RWPE1 (cell line): ENCODE results near the gene FBXO47.

Experiments
- CTCF ChIA-PET: fragments of 350-600 bp; sonication (Branson Sonifier 250); formaldehyde crosslinking; extraction: SDS; loops from one replicate; lab custom pipeline; 2021; lab: Yijun Ruan, JAX
- POLR2A ChIA-PET: fragments of 400-600 bp; formaldehyde crosslinking; extraction: SDS; loops from one replicate; lab custom pipeline; 2020; ENCODE audit warnings: antibody characterized with exemption; ENCODE audit not compliant: low non-redundant PET; lab: Yijun Ruan, JAX
- DNase-seq: peaks from one replicate; pipeline ENCODE4 v3.0.0; 2012; ENCODE audit warnings: low spot score
- H3K27ac ChIP-seq: fragments of 450-650 bp; 2 replicates; pipeline ENCODE4 v1.5.1; 2017
- CTCF ChIP-seq: fragments of 450-650 bp; conservative IDR thresholded peaks from 2 replicates; pipeline ENCODE4 v1.5.1; 2017; ENCODE audit warnings: low read depth, mild to moderate bottlenecking

Gene FBXO47

GRCh38 chr17:39012725-39013124, 45.5 kb upstream of the FBXO47 start:
- no peak for TF ChIP-seq CTCF
- POLR2A ChIA-PET, result no interaction called here
- CTCF ChIA-PET, result no interaction called here
- H3K27ac ChIP-seq, result no peak overlapping the region
- DNase-seq, result no peak

DNA sequence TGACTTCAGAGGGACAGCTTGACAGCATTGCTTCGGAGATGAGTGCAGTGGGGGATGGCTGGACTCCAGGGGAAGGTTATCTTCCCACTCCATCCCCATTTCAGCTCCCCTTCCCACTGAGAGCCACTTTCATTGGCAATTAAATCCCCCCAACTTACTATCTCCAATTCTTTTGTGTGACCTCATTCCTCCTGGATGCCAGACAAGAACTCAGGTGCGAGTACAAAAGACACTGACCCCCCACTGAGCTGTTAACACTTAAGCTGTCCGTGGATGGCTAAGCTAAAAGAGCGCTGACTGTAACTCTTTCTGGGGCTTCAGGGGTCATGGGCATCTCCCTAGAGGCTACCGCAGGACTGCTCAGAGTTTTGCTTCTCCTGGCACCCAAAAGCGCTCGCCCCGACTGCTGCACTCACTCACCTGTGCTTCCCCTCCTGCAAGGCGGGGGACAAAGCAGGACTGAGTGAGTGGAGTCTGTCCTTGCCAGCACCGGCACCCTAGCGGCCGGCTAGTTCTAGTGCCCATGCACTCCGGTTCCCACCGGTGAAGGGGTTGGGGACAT, 44.8 kb upstream of the FBXO47 start:
- ChIA-PET POLR2A (no interaction called here), CTCF (no interaction called here)
- TF ChIP-seq CTCF, result no peak
- no peak overlapping the region for H3K27ac ChIP-seq
- no peak for DNase-seq

DNA sequence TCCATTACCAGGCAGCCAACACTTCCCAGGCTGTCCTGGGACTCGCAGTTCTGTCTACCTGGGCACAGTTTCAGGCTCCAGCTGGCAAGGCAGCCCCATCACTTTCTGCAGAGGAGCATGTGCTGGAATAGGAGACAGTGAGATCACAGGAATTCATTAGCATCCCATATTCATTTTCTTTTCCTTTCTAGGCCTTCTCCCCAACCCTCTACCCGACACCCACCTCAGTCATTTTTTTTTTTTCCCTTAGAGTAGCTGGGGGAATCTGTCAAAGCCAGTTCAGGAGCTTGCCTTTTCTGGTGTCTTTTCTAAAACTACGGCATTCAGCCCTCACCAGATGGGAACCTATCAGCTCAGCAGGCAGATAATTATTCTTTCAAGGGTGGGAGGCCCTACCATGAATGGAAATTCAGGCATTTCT, 42.4 kb upstream of the FBXO47 start:
- H3K27ac ChIP-seq, result no peak overlapping the region
- POLR2A ChIA-PET, result interaction anchor here (0.6 kb wide), 1 partner anchor 15 kb away, joined by 4 read pairs; no protein-coding TSS in a partner anchor
- CTCF ChIA-PET, result interaction anchor here (1.0 kb wide), 1 partner anchor 144 kb away, joined by 6 read pairs; no protein-coding TSS in a partner anchor
- DNase-seq, result no peak
- TF ChIP-seq CTCF, result no peak

DNA sequence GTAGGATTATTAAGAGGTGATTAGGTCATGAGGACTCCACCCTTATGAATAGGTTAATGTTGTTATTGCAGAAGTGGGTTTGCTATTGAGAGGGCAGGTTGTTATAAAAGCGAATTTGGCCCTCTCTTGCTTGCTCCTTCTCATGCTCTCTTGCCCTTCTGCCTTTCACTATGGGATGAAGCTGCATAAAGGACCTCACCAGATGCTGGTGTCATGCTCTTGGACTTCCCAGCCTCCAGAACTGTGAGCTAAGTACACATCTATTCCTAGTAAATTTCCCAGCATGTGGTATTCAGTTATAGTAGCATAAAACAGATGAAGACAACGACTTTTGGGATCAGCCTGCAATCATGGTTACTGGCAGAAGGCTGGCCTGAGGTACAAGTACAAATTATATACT, 41.4 kb upstream of the FBXO47 start:
- ChIA-PET CTCF (interaction anchor here (0.6 kb wide), 1 partner anchor 17 kb away, joined by 3 read pairs; no protein-coding TSS in a partner anchor), POLR2A (no interaction called here)
- no peak for DNase-seq
- no peak overlapping the region for H3K27ac ChIP-seq
- TF ChIP-seq CTCF, result no peak

DNA sequence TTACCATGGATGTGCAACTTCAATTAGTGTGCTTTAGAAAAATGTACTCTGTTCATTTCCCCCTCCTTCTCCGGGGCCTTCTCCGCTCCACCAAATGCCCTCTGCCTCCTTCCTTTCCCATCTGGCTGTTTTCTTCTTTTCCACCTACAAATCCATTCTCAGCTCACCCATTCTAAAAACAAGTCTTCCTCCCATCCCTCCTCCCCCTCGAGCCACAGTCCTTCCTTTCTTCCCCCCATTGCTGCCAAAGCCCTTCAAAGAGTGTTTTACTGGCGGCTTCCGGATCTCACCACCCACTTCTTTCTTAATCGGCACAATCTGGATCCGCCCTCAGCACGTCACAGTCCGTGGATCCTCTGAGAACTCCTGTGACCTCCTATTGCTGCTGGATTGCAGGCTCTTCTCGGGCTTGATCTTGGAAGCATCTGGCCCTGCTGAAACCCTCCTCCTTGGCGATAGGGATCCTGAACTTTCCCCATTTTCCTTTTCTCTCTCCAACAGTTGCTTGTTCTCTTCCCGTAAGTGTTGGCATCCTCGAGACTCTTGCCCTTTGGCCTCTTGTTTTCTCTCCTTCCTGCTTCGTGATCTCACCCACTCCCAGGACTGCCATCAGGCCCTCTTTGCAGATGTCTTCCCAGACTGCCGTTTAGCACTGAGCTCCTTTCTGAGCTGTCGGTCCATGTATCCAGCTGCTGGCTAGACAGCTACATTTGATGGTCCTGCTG, 36.0 kb upstream of the FBXO47 start:
- no peak overlapping the region for H3K27ac ChIP-seq
- ChIA-PET CTCF (no interaction called here), POLR2A (no interaction called here)
- DNase-seq, result no peak
- no peak for TF ChIP-seq CTCF

GRCh38 chr17:39001703-39002637, 34.8 kb upstream of the FBXO47 start:
- ChIA-PET POLR2A (no interaction called here), CTCF (no interaction called here)
- DNase-seq, result peak; percentile 57
- no peak for TF ChIP-seq CTCF
- no peak overlapping the region for H3K27ac ChIP-seq
